ENCODE data around the gene KRT24. TPM values are rescaled to one million over a fixed set of nuclear protein-coding genes. Genes with fewer than 3 reads are reported as not detected.

The KRT24 gene
- total and polyA plus RNA-seq, 2 donors (not counting 3 experiments of a cell fraction or from before 2014, with no cell fraction given) = not detected

DNA sequence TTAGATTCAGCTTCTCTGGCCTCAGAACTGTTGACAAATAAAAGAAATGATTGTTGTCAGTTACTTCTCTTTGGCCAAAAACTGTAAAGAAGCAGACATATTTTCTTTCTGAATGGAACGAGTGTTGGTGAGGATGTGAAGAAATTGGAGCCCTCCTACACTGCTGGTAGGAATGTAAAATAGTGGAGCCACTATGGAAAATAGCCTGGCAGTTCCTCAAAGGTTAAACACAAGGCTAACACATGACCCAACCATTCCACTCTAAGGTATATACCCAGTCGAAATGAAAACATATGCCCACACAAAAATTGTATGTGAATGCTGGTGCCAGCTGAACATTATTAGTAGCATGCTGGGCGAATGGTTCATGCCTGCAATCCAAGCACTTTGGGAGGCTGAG is 14.2 kb upstream of the KRT24 start:
- Histone ChIP-seq H3K36me3 (ENCODE audit: control insufficient read depth in 2 of 2, extremely low read depth in 1 of 2, insufficient read depth in 2 of 2, low read length in 2 of 2) (no peaks in the 10 kb centered on the region), H3K27ac (ENCODE audit: insufficient read depth, low read depth, low read length) (no peak overlapping the region), H3K4me2 (ENCODE audit: insufficient read depth, low read length) (no peak overlapping the region), H4K20me1 (replicated peaks; ENCODE audit: control insufficient read depth, extremely low read depth, insufficient read depth, low read length) (no peaks in the 10 kb centered on the region), H3K4me1 (ENCODE audit: control insufficient read depth, extremely low read depth, insufficient read depth, low read length) (no peaks in the 10 kb centered on the region), H3K27me3 (ENCODE audit: control insufficient read depth in 2 of 2, insufficient read depth in 2 of 2, low read length in 2 of 2) (peaks cover 0 to 2% of the 10 kb centered on the region in 2 experiments), H2AFZ (ENCODE audit: low read depth, low read length) (no peak overlapping the region), H3K4me3 (replicated peaks in 1 of 3; ENCODE audit: insufficient read depth in 1 of 3, low read depth in 1 of 3, low read length in 3 of 3) (no peak overlapping the region), H3K9me1 (replicated peaks; ENCODE audit: control insufficient read depth, extremely low read depth, insufficient read depth, low read length) (no peaks in the 10 kb centered on the region), H3K79me2 (ENCODE audit: control insufficient read depth, insufficient read depth, low read length) (no peaks in the 10 kb centered on the region), H3K9ac (replicated peaks; ENCODE audit: extremely low read depth, insufficient read depth, low read length) (no peak overlapping the region), H3K9me3 (replicated peaks; ENCODE audit: control insufficient read depth, insufficient read depth, low read length) (no peaks in the 10 kb centered on the region)
- TF ChIP-seq, protein P1, sequence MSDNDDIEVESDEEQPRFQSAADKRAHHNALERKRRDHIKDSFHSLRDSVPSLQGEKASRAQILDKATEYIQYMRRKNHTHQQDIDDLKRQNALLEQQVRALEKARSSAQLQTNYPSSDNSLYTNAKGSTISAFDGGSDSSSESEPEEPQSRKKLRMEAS (IDR thresholded peaks at IDR 0.05; ENCODE audit: insufficient read depth, insufficient read length) = no peak
- no peak for TF ChIP-seq GATA2 (IDR thresholded peaks at IDR 0.05; ENCODE audit: insufficient read depth, insufficient read length, low read depth, low read length)
- TF ChIP-seq JUN (IDR thresholded peaks at IDR 0.05; ENCODE audit: borderline replicate concordance, insufficient read depth, insufficient read length, low read depth) = no peak
- no peak for TF ChIP-seq FOS (IDR thresholded peaks at IDR 0.05; ENCODE audit: borderline replicate concordance, insufficient read depth, low read length)
- no peak for TF ChIP-seq MYC (IDR thresholded peaks at IDR 0.05; ENCODE audit: low read depth, low read length)
- no peak for TF ChIP-seq POLR2AphosphoS5 (IDR thresholded peaks at IDR 0.05; ENCODE audit: insufficient read depth, low read depth, low read length)
- TF ChIP-seq POLR2A (IDR thresholded peaks at IDR 0.05; ENCODE audit: low read depth, low read length) = no peak
- TF ChIP-seq, protein P2, sequence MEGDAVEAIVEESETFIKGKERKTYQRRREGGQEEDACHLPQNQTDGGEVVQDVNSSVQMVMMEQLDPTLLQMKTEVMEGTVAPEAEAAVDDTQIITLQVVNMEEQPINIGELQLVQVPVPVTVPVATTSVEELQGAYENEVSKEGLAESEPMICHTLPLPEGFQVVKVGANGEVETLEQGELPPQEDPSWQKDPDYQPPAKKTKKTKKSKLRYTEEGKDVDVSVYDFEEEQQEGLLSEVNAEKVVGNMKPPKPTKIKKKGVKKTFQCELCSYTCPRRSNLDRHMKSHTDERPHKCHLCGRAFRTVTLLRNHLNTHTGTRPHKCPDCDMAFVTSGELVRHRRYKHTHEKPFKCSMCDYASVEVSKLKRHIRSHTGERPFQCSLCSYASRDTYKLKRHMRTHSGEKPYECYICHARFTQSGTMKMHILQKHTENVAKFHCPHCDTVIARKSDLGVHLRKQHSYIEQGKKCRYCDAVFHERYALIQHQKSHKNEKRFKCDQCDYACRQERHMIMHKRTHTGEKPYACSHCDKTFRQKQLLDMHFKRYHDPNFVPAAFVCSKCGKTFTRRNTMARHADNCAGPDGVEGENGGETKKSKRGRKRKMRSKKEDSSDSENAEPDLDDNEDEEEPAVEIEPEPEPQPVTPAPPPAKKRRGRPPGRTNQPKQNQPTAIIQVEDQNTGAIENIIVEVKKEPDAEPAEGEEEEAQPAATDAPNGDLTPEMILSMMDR (IDR thresholded peaks at IDR 0.05; ENCODE audit: extremely low read depth in 1 of 2, insufficient read depth in 1 of 2, low read depth in 1 of 2, low read length in 2 of 2) = no peak
- TF ChIP-seq EZH2 (IDR thresholded peaks at IDR 0.05; ENCODE audit: borderline replicate concordance, low read depth, low read length, severe bottlenecking) = no peak
- DNase-seq (ENCODE audit: low read depth, low spot score) = no peak
- intact Hi-C loops (cut with micrococcal nuclease) (no loop called here), dilution Hi-C loops (cut with MboI; ENCODE audit: extremely low pct_ligation_motif_present, low sequenced_read_pairs) (no loop called here)
- CTCF ChIA-PET = no interaction called here
- FAIRE-seq = no peak
- no TSS peak for BruUV-seq (replicated peaks)
- POLR2A ChIA-PET = no interaction called here

Data from endothelial cell of umbilical vein (primary cell).